Retinal pigment epithelial cell (primary cell): ENCODE measurements around the gene HTRA3.

ENCODE experiments used
- DNase-seq: peaks from one replicate; pipeline ENCODE4 v3.0.0-alpha.2; 2010; ENCODE audit warnings: low read depth
- H3K4me3 ChIP-seq: 2 replicates; pipeline ENCODE4 v1.5.1; 2011; ENCODE audit warnings: mild to moderate bottlenecking, low read length, control low read depth, moderate library complexity
- TF ChIP-seq, protein P1 (sequence below): conservative IDR thresholded peaks from 2 replicates; pipeline ENCODE4 v1.5.1; 2011; ENCODE audit warnings: low read depth, low read length, control low read depth, inconsistent platforms

HTRA3 gene

DNA sequence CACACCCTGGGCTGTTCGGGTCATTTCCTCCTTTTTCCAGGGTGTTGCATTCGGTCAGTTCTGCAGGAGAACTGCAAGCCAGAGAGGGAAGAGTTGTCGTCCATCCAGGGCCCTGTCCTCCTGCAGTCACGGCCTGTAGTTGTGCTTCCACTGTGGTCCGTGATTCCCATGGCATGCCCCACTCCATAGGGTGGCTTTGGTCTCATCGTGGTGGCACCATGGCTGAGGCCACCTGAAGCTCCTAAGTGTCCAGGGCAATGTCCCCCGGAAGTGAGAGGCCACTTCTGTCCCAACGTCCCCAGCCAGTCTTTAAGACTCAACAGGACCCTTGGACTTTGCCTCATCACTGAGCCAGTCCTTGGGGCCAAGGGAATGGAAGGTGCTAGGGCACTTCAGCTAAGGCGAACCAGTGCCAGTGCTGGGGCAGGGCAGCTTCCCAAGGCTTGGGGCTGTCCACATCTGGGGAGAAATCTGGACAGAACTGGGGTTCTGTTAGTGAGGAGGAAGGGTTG, 83.7 kb downstream of the HTRA3 start:
- no peak for DNase-seq
- TF ChIP-seq, protein P1, sequence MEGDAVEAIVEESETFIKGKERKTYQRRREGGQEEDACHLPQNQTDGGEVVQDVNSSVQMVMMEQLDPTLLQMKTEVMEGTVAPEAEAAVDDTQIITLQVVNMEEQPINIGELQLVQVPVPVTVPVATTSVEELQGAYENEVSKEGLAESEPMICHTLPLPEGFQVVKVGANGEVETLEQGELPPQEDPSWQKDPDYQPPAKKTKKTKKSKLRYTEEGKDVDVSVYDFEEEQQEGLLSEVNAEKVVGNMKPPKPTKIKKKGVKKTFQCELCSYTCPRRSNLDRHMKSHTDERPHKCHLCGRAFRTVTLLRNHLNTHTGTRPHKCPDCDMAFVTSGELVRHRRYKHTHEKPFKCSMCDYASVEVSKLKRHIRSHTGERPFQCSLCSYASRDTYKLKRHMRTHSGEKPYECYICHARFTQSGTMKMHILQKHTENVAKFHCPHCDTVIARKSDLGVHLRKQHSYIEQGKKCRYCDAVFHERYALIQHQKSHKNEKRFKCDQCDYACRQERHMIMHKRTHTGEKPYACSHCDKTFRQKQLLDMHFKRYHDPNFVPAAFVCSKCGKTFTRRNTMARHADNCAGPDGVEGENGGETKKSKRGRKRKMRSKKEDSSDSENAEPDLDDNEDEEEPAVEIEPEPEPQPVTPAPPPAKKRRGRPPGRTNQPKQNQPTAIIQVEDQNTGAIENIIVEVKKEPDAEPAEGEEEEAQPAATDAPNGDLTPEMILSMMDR = no peak
- no peak overlapping the region for H3K4me3 ChIP-seq

DNA sequence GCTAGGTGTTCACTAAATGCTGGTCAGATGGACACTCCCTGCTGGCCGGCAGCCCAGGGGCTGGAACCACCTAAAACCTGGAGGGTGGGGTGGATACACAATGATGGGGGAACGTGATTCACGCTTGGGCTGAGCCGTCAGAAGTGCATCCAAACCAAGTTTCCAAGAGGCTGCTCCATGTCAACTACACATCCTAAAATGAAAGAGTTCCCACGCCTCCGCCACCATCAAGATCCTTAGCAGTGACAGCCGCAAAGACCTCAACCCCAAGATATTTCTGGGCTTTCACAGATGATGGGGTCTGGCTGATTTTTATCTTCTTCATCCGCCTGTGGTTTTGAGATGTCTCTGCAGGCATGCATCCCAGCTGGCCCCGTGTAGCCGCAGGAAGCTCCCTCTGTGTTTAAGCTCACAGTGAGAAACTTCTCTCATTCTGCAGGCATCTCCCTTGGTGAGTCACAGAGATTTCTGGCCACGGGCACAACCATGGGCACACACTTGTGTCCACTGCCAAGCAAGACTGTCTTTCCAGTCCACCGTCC, 84.4 kb downstream of the HTRA3 start:
- H3K4me3 ChIP-seq = no peak overlapping the region
- no peak for DNase-seq
- TF ChIP-seq, protein P1 = no peak

DNA sequence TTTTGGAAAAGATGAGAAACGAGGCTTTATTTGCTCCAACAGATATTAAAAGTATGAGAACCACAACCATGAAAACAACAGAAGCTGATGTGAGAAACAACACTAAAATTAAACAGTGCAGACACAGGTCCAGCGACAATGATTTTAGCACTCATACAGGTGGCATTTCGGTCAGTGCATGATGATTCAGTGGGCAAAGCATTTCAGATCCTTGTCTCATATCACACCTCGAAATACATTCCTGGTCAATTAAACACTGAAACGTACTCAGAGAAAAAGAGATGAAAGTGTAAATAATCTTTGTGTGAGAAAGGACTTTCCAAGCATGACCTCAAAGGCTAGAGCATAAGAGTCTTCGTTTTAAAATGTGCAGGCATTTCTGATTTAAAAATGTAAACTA, 85.8 kb downstream of the HTRA3 start:
- TF ChIP-seq, protein P1 = no peak
- H3K4me3 ChIP-seq = no peak overlapping the region
- no peak for DNase-seq

DNA sequence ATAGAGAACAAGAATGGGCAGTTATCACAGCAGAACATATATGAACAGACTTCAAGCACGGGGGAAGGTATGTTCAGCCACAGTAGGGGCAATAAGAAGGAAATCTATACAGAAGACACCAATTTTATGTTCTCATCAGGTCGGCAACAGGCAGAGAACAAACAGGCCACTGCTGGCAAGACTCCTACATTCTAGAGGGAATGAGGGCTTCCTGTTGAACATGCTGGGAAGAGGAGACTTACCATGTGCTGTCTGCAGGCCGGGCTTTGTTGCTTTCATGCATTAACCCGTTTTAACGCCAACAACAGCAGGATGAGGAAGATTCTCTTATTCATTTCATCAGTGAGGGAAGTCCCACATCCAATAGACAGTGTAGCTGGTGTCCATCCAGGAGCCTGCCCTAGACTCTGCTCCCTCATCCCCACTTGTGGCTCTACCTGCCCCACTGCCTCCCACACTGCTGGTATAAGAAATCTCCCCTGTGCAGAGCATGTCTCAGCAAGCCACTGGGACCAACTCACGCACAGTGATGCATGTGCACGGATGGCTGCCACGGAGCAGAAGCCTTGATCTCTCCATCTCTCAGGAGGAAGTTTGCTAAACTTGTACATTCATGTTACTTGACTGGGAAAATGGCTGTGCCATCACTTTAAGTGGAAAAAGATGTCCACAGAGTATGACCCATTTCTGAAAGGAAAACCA, 86.5 kb downstream of the HTRA3 start:
- no peak for DNase-seq
- TF ChIP-seq, protein P1 = no peak
- no peak overlapping the region for H3K4me3 ChIP-seq
